GM10248 (cell line): ENCODE measurements around the gene FOSB.
"Not testable (repeated sequence)": the region's sequence is repeated elsewhere in the genome, so short reads cannot be mapped to it uniquely, and the experiment has no call there.

Experiments used
- CTCF ChIA-PET: fragments of 300-600 bp; sonication (Branson Sonifier 250); formaldehyde crosslinking; extraction: SDS; loops from one replicate; lab custom pipeline; 2021; ENCODE audit warnings: antibody characterized with exemption; lab: Yijun Ruan, JAX
- POLR2A ChIA-PET: fragments of 350-650 bp; sonication (Branson Sonifier 250); formaldehyde crosslinking; extraction: SDS; loops from one replicate; lab custom pipeline; 2020; ENCODE audit warnings: antibody characterized with exemption; lab: Yijun Ruan, JAX
- DNase-seq: peaks from one replicate; pipeline ENCODE4 v3.0.0; 2012; ENCODE audit errors: extremely low spot score
- CTCF ChIP-seq: IDR thresholded peaks from 2 replicates; pipeline ENCODE4 v1.5.1; 2012; ENCODE audit warnings: mild to moderate bottlenecking, low read depth; ENCODE audit errors: extremely low read depth, missing control alignments, control extremely low read depth

Gene FOSB

GRCh38 chr19:45421947-45422498 lies 45.8 kb upstream of the FOSB start:
- no peak for DNase-seq
- POLR2A ChIA-PET = interaction anchor here (1.5 kb wide), 1 partner anchor 46 kb away, joined by 6 read pairs; the partner anchor contains the start of gene FOSB
- CTCF ChIA-PET = interaction anchor here (2.4 to 3.1 kb wide), 2 partner anchors 17 to 63 kb away, joined by 14 to 20 read pairs; no protein-coding TSS in a partner anchor
- TF ChIP-seq CTCF = no peak

DNA sequence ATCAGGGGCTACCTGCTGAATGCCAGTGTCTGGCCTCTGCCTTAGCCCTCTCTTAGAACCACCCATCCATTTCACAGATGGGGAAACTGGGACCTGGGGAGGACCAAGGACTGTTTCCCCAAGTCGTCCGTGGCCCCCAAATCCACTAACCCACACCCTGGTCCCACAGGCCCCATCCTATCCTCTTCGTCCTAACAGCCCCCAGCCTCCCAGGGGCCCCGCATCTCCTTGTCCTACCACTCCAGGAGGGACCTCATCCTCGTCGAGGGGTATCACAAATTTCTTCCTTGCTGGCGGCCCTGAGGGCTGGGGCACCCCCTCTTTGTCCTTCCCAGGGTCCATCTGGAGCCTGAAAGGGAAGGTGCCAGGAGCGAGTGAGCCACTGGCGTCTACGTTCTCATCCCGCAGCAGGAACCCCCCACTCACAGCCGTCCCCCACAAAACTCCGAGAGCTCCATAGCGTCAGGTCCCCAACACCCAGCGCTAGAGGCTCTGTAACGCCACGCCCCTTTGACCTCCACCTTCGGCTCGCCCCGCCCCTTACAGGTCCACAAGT lies 44.7 kb upstream of the FOSB start:
- ChIA-PET POLR2A (no interaction called here), CTCF (no interaction called here)
- TF ChIP-seq CTCF = no peak
- DNase-seq = no peak

GRCh38 chr19:45423589-45424190 lies 44.1 kb upstream of the FOSB start, which contains the start of gene ERCC1:
ERCC1 (minus strand) TSS chr19:45423917; CDS start chr19:45423374, 543 bp downstream.
- CTCF ChIA-PET = interaction anchor here (0.7 to 2.2 kb wide), 4 partner anchors 16 to 62 kb away, joined by 3 to 14 read pairs (median 11); no protein-coding TSS in a partner anchor
- TF ChIP-seq CTCF = no peak
- POLR2A ChIA-PET = no interaction called here
- DNase-seq = peak; percentile 98

GRCh38 chr19:45424191-45425058 lies 43.4 kb upstream of the FOSB start:
- TF ChIP-seq CTCF = no peak
- ChIA-PET CTCF (interaction anchor here (0.7 to 2.2 kb wide), 4 partner anchors 15 to 61 kb away, joined by 3 to 14 read pairs (median 11); no protein-coding TSS in a partner anchor), POLR2A (no interaction called here)
- no peak for DNase-seq

DNA sequence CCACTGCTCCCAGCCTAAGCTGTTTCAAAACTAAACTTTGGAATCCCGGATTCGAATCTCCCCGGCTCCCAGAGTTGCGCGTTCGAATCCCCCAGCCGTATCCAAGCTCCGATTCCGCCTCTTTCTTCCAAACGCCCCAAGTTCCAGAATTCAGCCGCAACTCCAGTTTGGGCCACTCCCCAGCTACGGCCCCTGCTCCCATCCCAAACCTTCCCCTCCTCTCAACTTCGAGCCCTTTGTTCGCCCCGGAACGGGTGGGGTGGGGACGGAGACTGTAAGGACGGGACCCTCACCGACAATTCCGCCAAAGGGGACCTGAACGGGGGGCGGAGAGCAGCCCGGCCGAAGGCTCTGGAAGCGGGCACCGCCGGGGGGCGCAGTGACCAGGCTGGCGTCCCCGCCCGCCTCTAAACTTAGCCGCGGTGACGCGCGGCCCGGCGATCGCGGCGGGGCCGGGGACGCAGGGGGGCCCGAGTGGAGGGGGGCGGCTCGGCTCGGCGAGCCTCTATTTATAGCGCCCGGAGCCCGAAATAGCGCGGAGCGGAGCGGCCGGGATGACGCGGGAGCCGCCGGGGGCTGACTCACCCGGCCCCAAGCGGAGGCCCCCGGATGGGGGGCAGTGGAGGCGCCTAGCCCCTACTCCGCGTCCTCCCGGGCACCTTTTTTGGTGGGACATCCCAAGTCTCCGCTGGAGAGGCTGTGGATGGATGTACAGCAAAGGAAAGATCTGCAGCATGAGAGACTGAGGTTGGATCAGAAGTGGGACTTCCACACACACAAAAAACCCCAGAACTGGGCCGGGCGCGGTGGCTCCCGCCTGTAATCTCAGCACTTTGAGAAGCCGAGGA lies 39.2 kb upstream of the FOSB start:
- ChIA-PET CTCF (interaction anchor here (0.7 to 7.1 kb wide), 18 partner anchors 9 to 265 kb away, joined by 3 to 86 read pairs (median 4); no protein-coding TSS in a partner anchor), POLR2A (no interaction called here)
- TF ChIP-seq CTCF = peak; percentile 41
- no peak for DNase-seq

DNA sequence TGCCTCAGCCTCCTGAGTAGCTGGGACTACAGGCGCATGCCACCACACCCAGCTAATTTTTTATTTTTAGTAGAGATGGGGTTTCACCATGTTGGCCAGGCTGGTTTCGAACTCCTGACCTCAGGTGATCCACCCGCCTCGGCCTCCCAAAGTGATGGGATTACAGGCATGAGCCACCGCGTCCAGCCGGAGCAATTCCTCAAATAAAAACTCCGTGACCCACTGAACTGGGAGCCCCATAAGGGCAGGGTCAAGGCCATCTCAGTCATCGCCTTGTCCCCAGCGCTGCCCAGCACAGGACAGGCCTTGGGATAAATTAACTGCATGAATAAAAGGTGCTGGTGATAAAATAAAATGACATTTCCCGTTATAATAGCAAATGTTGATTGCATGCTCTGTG lies 37.9 kb upstream of the FOSB start:
- POLR2A ChIA-PET, DNase-seq: not testable (repeated sequence)

GRCh38 chr19:45431008-45431407 lies 36.8 kb upstream of the FOSB start:
- POLR2A ChIA-PET = interaction anchor here (0.6 to 0.7 kb wide), 2 partner anchors 120 to 165 kb away, joined by 4 read pairs; no protein-coding TSS in a partner anchor
- not testable (repeated sequence) for DNase-seq
- CTCF ChIA-PET = interaction anchor here (0.8 to 7.1 kb wide), 5 partner anchors 9 to 56 kb away, joined by 3 to 86 read pairs (median 32); no protein-coding TSS in a partner anchor

More for the DNA sequence above, 37.9 kb upstream of the FOSB start:
- CTCF ChIA-PET = interaction anchor here (1.0 to 7.1 kb wide), 5 partner anchors 10 to 214 kb away, joined by 3 to 86 read pairs (median 32); no protein-coding TSS in a partner anchor

DNA sequence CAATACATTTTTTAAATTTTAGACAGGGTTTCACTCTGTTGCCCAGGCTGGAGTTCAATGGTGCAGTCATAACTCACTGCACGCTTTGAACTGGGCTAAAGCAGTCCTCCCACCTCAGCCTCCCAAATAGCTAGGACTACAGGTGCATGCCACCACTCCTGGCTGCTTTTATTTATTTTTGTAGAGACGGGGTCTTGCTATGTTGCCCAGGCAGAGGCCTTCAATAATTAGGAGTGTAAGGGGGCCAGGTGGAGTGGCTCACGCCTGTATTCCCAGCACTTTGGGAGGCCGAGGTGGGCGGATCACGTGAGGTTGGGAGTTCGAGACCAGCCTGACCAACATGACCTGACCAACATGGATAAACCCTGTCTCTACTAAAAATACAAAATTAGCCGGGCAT lies 35.3 kb upstream of the FOSB start:
- CTCF ChIA-PET = interaction anchor here (2.1 to 7.1 kb wide), 4 partner anchors 8 to 55 kb away, joined by 4 to 86 read pairs (median 42); no protein-coding TSS in a partner anchor
- POLR2A ChIA-PET = interaction anchor here (1.3 kb wide), 1 partner anchor 35 kb away, joined by 3 read pairs; the partner anchor contains the start of gene FOSB
- DNase-seq = not testable (repeated sequence)
